Measurements from ENCODE around the gene SF3A2.

DNA sequence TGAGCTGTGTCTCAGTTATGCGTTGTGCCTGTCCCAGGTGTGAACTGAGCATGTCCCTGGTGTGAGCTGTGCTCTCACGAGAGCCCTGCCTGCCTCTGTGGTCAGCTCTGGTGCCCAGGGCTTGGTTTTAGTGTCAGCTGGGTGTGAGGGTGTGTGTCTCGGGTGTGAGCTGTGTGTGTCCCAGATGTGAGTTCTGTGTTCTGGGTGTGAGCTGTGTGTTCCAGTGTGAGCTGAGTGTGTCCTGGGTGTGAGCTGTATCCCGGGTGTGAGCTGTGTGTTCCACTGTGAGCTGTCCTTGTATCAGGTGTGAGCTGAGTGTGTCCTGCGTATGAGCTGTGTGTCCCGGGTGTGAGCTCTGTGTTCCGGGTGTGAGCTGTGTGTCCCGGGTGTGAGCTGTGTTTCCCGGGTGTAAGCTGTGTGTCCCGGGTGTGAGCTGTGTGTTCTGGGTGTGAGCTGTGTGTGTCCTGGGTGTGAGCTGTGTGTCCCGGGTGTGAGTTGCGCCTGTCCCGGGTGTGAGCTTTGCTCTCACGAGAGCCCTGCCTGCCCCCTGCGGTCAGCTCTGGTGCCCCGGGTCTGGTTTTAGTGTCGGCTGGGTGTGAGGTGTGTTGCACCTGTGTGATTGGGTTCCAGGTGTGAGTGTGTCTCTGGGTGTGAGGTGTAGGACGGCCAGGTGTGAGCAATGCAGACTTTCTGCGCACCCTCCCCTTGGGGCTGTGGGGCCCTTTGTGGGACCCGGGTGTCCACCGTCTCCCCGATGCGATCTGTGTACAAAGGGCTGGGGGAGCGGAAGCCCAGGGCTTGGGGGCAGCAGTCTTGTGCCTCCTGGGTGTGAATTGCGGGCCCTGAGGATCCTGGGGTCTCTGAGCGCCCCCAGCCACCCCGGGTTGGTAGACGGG is 52.4 kb downstream of the SF3A2 start:
- TF ChIP-seq CTCF (conservative IDR thresholded peaks at IDR 0.05; ENCODE audit: low read length): no peak
- no peak for TF ChIP-seq EZH2phosphoT487 (IDR thresholded peaks at IDR 0.05; ENCODE audit: borderline replicate concordance, low read depth, low read length)

Data from OCI-LY7 (cell line).